HG03039 (cell line): Measurements from ENCODE around the gene MAPK12.

Source experiments
- ATAC-seq: cut with Tn5 transposase; IDR thresholded peaks from one replicate; pipeline ENCODE4 v1.9.1; 2021; ENCODE audit warnings: mild to moderate bottlenecking, moderate library complexity; ENCODE audit not compliant: unreplicated experiment

Gene MAPK12

GRCh38 chr22:50236731-50237409, 24.6 kb downstream of the MAPK12 start:
- no peak for ATAC-seq

- ATAC-seq: no peak
Observed at GRCh38 chr22:50233223-50233622, 28.3 kb downstream of the MAPK12 start.

- no peak for ATAC-seq
Observed at GRCh38 chr22:50232481-50233151, 28.9 kb downstream of the MAPK12 start.

- ATAC-seq: no peak
Observed at GRCh38 chr22:50229370-50229769, 32.1 kb downstream of the MAPK12 start.

GRCh38 chr22:50228366-50228765, 33.1 kb downstream of the MAPK12 start:
- ATAC-seq: no peak

GRCh38 chr22:50227579-50228215, 33.8 kb downstream of the MAPK12 start:
- ATAC-seq: no peak

- no peak for ATAC-seq
Observed at GRCh38 chr22:50226875-50227165, 34.7 kb downstream of the MAPK12 start.

GRCh38 chr22:50226063-50226874, 35.2 kb downstream of the MAPK12 start:
- ATAC-seq: no peak

GRCh38 chr22:50225200-50225969, 36.1 kb downstream of the MAPK12 start:
- ATAC-seq: no peak

GRCh38 chr22:50224071-50224470, 37.4 kb downstream of the MAPK12 start:
- no peak for ATAC-seq

- ATAC-seq: no peak
Observed at GRCh38 chr22:50222508-50222907, 39.0 kb downstream of the MAPK12 start.

- ATAC-seq: no peak
Observed at GRCh38 chr22:50221410-50222300, 39.8 kb downstream of the MAPK12 start.

- ATAC-seq: no peak
Observed at GRCh38 chr22:50220603-50221409, 40.7 kb downstream of the MAPK12 start.

- ATAC-seq: no peak
Observed at GRCh38 chr22:50219800-50220602, 41.5 kb downstream of the MAPK12 start.

GRCh38 chr22:50218996-50219727, 42.3 kb downstream of the MAPK12 start:
- no peak for ATAC-seq

- no peak for ATAC-seq
Observed at GRCh38 chr22:50218153-50218995, 43.1 kb downstream of the MAPK12 start.
